ENCODE measurements around the gene ADGRG1.

ADGRG1 gene

DNA sequence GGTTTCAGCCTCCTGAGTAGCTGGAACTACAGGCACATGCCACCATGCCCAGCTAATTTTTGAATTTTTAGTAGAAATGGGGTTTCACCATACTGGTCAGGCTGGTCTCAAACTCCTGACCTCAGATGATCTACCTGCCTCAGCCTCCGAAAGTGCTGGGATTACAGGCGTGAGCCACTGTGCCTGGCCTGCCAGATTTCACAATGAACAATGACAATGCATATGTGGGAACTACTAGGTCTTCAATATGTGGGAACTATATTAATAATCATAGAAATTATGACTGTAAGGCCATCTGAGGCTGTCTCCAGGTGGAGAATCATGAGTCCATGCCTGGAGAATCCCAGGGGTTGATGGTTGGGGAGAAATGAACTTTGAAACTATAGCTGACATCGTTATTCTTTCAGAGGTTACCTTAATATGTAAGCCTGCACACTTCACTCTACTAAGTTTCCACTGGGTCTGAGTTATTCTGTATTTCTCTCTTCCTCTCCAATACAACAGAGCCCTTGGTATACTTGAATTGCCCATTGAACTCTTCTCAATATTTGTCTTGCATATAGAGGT, 59.0 kb downstream of the ADGRG1 start:
- FAIRE-seq, result no peak

DNA sequence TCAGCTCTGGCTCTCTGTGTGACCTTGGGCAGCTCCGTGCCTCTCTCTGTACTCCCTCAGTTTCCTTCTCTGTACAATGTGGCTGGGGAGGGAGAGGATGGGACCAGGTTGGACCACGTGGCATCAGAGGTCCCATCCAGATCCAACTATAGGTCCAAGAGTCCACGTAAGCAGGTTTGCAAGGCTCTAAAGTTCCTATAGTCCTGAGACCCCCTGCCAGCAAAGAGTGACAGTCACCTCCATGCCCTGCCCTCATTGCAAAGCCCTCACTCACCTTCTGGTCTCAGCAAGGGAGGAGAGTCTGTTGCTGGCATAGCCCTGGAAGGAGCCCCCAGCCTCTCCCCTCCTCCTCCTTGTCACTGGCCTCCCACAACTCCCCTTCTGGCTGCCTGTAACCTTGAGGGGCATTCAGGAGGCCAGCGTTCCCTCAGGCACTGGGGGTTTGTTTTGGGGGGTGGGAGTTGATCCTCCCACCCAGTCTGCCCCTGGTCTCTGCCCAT, 60.1 kb downstream of the ADGRG1 start:
- no peak for FAIRE-seq

DNA sequence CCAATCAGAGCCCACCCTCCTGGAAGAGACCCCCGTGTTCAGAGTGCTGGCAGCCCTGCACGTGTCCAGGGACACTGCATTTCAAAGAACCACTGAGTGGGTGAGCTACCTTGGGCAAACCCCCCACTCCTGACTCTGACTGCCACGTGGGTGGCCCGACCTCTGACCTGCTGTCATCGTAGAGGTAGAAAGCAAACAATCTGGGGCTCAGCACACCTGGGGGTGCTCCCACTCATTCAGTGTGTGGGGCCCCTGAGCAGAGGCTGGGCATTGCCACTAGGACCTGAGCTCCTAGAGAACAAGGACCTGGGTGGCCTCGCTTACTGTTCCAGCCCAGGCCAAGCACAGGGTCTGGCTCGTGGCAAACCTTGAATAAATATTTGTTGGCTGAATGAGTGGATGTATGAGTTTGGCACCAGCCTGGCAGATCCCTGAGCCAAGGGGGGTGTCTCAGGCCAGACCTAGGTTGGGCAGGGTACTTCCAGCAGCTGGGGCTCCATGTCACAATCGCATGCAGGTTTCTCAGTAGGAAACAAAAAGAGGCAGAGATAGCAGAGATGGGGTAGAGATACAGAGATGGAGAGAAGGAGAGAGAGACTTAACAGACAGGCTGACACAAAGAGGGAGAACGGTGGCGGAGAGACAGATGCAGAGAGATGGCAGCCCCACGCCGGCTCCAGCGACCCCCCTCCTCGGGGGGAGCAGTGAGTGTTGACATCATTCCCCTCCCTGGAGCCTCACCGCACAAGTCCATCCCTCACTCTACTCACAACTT, 60.7 kb downstream of the ADGRG1 start:
- no peak for FAIRE-seq

DNA sequence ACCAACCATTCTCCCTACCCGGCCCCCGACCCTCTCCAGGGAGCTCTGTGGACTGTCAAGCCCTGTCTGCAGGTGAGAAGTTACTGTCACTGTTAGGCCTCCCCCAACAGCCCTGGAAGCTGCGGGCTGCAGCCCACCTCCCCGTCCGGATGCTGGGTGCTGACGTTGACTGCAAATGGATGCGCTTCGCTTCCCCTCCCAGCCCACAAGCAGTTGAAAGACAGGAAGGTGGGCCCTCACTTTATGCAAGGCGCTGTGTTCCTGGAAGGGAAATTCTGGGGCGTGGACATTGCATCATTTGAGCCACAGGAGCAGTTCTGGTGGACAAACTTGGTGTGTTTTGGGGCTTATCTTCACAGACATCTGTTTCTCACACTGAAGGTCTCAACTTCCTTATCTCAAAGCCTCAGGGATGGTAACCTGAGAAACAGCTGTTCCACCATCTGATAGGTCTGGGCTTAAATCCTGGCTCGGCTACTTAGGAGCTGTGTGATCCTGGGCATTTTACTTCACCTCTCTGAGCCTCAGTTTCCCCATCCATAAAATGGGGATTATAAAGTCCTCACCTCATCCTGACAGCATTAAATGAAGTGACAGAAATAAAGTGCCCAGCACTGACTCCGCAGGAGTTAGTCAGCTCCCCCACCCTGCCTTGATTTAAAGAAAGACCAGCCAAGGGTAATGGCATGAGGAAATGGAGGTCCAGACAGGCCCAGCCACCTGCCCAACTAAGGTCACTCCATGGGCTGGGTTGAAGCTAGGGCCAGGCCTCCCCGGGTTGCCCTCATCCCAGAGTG, 61.5 kb downstream of the ADGRG1 start:
- FAIRE-seq, result no peak

DNA sequence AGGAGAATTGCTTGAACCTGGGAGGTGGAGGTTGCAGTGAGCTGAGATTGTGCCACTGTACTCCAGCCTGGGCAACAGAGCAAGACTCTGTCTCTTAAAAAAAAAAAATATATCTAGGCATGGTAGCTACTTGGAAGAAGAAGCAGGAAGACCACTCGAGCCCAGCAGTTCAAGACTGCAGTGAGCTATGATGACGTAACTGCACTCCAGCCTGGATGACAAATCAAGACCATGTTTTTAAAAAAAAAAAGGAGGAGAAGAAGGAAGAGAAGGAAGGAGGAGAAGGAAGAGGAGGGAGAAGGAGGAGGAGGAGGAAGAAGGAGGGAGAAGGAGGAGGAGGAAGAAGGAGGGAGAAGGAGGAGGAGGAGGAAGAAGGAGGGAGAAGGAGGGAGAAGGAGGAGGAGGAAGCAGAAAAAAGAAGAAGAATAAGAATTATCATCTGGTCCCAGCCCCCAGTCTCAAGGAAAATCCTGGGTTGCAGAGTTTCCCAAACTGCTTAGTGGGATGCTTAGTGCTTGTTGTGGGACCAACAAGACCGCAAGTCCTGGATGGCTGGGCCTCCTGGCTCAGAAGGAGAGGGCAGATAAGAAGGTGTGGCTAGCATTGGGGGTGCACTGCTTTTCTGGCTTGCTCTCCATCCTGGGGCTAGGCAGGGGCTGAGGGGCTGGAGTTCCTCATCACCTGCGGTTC, 62.5 kb downstream of the ADGRG1 start:
- FAIRE-seq, result no peak

DNA sequence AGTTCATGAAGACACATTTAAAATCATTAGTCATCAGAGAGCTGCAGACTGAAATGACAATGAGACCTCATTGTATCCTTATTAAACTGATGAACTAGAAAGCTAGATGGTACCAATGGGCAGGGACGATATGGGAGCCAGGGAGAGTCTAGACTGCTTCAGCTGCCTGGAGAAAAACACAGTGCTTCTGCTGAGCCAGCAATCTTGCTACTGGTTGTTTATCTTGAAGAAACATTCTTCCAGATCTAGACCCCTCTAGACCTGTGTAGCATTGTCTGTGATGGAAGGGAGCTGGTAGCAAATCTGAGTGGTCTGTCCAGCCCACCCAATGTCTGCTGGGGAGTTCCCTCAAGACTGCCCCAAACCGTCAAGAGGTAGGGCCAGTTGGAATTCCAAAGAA, 64.2 kb downstream of the ADGRG1 start:
- no peak for FAIRE-seq

DNA sequence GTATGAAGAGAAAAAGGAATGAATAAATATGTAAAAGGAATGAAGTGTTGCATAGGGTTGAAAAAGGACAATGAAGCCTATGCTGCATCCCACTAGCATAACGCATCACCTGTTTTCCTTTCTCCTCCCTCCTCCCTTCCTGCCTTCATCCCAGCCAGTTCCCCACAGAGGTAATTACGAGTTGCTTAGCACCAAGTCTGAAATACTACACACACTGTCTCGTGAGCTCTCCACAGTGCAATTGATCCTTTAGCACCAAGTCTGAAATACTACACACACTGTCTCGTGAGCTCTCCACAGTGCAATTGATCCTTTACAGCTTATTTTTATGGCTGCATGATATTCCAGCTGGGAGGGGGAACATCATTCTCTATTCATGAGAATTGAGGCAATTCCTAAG, 65.1 kb downstream of the ADGRG1 start:
- FAIRE-seq, result no peak

DNA sequence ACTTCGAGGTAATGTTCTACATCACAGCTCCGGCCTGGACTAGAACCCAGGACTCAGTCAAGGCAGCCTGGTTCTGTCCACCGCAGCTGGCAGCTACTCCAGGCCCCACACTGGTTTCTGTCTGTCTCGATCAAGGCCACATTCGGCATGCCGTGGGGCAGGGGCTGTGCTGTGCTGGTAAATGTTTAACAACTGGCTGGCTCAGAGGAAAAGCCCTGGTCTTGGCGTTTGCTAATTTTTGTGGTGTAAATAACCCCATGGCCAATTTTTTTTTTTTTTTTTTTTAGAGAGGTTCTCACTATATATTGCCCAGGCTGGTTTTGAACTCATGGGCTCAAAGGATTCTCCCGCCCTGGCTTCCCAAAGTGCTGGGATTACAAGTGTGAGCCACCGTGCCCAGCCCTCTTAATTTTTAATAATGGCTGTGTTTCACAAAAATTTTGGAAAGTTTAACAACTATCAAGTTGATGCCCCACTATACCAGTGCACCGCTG, 65.8 kb downstream of the ADGRG1 start:
- no peak for FAIRE-seq

DNA sequence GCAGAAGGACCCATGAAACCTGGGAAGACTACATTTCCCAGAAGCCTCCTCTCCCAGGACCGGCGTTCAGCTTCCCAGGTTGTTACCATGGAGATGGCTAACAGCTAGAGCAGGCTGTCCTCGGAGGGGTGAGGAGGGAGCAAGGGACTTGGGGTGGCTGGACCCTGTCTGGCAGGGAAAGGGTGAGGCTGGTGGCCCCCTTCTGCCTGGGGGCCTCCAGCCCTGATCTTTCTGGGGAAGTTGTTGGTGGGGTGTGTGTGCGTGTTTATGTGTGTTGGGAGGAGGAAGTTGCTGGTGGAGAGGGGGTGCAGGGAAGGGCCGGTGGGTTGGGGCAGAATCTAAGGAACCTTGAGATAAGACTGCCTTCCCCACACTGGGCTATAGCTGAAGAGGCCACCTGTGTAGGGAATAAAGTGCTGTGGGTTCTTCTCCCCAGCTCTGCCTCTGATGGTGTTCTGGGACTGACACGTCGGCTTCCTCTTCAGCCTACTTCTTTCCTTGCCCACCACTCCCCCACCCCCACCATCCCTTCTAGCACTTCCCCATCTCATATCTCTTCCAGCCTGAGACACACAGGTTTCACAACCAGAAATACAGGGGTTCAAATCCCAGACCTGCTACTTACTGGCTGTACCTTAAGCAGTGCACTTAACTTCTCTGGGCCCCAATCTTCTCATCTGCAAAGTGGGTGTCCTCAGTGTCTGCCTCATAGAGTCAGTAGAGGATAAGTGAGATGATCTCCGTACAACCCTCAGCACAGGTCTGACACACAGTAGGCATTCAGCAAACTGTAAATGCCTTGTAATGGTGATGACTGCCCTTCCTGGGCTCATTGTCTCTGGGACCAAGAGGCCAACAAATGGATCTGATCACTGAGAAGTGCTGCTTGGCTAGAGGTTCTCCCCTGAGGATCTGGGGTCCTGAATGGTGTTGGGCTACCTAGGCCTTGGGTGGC, 66.6 kb downstream of the ADGRG1 start, which contains the start of gene DRC7:
Gene DRC7 (plus strand): TSS at position 82 of the 955 bp plus-strand sequence. CDS start 3,144 bp downstream, outside the sequence.
- FAIRE-seq, result no peak

DNA sequence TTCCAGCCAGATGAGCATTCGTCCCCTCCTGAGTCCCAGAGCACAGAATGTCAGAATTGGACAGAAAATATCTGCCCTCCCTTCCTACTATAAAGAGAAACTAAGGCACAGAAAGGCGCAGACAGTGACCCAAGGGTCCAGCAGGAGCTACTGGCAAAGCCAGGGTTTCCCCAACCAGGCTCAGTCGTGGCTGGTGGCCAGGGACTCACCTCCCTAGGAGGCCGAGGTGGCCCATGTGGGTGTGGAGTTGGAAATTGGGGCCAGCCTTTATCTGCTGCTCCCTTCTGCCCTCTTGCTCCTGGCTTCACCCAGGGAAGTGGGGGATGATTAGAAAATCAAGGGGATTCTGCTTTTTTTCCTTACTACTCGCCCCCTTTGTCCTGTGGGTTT, 67.2 kb downstream of the ADGRG1 start:
- FAIRE-seq, result no peak

DNA sequence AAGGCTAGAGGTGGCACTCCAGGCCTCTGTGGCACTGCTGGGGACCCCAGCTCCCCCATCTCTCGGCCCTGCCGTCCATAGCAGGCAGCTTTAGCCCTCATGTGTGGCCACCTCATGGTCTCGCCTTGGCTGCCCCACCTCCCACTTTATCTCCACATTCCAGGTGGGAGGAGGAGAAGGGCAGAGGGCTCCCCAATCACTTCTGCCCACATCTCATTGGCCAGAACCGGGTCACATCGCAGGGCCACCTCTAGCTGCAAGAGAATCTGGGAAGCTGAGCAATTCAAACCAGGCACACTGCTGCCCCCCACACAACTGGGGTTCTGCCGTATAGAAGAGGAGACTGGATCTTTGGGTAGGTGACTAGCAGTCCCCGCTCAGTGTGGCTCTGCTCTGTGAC, 67.8 kb downstream of the ADGRG1 start:
- FAIRE-seq, result no peak

DNA sequence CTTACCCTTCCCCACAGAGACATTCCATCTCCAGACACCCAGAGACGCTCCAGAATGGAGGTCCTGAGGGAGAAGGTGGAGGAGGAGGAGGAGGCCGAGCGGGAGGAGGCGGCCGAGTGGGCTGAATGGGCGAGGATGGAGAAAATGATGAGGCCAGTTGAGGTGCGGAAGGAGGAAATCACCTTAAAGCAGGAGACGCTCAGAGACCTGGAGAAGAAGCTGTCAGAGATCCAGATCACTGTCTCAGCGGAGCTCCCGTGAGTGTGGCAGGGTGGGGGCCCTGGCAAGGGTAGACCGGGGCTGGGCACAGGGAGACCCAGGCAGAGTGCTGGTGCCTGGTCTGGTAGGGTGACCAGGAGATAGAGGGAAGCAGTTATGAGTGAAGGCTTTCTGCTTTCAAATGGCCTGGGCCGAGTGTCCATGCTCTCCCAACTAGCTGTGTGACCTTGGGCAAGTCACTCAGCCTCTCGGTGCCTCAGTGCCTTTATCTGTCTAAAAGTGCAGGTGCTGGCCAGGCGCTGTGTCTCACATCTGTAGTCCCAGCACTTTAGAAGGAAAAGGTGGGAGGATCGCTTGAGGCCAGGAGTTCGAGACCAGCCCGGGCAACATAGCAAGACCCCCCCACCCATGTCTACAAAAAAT, 69.6 kb downstream of the ADGRG1 start:
- no peak for FAIRE-seq

DNA sequence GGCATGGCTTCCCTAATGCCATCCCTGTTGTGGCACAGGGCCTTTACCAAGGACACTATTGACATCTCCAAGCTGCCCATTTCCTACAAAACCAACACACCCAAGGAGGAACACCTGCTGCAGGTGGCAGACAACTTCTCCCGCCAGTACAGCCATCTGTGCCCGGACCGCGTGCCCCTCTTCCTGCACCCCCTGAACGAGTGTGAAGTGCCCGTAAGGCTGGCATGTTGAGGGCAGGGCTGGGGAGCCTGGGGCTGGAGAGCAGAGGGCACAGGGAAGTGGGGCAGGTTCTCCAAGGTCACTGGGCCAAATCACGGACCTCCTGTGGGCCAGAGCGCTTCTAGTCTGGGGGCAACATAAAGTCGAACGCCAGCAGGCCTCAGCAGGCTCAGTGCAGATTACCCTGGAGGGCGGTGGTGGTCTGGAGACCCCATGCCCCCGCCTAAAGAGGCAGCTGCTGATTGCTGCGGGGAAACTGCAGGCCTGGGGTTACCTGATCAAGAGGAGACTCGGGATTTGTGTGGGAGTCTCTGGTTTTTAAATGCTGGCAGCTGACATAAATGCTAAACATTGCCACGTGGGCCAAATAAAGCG, 70.5 kb downstream of the ADGRG1 start:
- no peak for FAIRE-seq

DNA sequence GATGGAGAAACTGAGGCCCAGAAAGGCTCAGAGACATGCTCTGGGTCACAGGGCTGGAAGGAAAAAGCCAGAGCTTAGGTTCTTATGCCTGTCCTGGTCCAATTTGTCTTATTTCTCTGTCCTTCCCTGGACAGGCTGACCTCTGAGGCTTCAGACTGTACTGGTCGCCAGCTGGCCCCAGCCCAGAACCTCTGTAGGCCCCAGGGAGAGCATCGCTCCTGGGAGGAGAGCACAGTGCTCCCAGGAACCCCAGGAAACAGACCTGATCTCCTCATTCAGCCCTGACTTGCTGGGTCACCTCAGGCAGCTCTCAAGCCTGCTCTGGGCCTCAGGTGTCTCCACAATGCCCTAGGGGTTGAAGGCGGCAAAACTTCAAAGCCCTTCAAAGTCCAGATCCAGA, 71.1 kb downstream of the ADGRG1 start:
- no peak for FAIRE-seq

DNA sequence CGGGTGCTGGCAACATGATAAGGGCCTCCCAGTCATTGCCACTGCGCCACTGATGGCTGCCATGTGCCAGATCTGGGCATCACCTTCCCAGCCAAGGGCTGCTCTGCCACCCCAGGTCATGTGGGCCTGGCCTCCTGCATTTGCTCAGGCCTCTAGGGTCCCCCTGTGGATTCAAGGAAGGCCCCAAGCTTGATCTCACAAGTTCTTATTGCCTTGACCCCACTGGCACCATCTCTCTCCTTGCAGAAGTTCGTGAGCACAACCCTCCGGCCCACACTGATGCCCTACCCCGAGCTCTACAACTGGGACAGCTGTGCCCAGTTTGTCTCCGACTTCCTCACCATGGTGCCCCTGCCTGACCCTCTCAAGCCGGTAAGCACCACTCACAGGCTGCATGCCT, 71.5 kb downstream of the ADGRG1 start:
- no peak for FAIRE-seq

DNA sequence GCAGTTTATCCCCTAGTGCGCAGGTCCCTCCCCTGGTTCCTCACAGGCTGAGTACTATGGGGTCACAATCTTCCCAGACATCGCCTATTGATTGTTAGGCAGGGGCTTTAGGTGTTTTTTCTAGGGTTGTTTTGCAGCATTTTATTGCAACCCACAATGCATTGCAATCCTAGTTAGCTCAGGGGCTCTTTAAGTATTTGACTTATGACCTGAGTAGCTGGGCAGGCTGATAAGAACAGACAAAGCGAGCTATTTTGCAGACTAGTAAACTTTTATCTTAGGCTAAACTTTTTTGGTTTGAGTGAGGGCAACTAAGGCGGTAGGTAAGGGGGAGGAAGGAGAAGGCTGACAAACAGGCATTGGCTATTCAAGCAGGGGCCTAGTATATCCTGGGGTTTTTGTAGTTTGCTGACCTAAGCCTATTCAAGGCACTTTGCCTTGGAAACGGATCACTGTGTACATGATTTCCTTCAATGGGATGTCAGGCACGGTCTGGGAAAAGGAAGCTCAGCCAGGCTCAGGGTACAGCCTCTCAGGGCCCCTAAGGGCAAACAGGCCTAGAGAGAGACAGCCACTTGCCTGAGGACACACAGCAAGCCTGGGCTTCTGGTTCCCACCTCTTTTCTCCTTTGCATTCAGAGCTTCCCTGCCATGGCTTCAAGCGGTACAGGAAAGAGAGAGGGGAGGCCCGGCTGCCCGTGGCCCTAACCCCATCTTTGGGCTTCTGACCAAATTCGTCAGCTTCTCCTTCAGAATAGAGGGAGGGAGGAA, 72.5 kb downstream of the ADGRG1 start:
- no peak for FAIRE-seq

DNA sequence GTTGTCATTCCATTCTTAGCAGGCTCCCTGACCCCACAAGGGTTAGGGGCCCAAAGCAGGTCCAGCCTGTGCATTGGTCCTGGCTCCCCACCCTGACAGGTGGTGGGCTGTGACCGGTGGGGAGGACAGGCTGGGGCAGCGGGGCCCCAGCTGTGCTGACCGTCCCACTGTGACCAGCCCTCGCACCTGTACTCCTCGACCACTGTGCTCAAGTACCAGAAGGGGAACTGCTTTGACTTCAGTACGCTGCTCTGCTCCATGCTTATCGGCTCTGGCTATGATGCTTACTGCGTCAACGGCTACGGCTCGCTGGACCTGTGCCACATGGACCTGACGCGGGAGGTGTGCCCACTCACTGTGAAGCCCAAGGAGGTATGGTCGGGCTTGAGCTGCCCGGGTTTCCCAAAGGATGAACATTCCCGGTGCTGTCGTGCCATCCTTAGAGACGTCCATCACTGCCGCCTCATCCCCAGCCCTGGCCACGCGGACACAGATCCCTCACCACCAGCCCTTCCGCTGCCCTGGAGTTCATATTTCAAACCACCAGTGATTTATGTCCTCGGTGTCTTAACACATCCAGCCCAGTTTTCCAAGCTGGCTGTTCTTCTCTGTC, 73.4 kb downstream of the ADGRG1 start:
- FAIRE-seq, result no peak

DNA sequence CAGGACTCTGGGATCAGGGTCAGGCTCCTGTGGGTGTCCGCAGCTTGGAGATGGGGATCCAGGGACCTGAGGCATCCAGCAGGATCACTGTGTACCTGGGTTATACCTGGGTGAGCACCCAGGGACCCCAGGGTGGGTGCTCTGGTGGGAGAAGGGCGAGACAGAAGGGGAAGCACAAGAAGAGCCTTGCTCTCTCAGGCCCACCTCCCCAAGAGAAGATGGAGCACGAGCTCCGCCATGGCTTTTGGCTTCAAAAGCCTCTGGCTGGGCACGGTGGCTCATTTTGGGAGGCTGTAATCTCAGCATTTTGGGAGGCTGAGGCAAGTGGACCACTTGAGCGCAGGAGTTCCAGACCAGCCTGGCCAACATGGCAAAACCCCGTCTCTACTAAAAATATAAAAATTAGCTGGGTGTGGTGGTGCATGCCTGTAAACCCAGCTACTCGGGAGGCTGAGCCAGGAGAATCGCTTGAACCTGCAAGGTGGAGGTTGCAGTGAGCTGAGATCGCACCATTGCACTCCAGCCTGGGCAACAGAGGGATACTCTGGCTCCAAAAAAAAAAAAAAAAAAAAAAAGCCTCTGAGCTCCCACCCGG, 75.1 kb downstream of the ADGRG1 start:
- FAIRE-seq, result no peak
